GM08714 (cell line): Measurements from ENCODE around the gene TCF4.

Experiments
- H3K4me3 ChIP-seq: fragments of 200-500 bp; sonication (Bioruptor generic); 2 replicates; pipeline ENCODE4 v1.5.1; 2014; ENCODE audit warnings: mild to moderate bottlenecking, low read length, inconsistent platforms
- ZNF274 ChIP-seq: IDR thresholded peaks from 2 replicates; pipeline ENCODE4 v1.6.1; 2012; ENCODE audit warnings: mild to moderate bottlenecking, low read depth, low read length

The TCF4 gene

DNA sequence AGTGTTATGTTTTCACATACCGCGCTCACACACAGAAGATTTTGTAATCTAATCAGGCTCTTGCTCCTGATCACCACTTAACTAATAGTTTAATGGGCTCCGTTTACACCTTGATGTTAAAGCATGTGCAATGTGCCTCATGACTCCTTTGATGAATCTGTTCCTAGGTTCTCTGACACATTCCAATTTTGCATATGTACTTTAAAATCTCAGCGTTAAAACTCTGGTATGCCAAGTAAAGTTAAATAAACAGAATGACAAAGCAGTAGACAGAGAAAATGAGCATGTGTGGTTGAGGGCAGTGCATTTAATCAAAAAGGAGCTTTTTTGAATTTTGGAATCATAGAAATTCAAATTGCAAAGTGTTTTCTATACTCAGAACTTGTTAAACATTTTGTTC is 96.4 kb downstream of the TCF4 start:
- no peak for TF ChIP-seq ZNF274
- no peak overlapping the region for H3K4me3 ChIP-seq

DNA sequence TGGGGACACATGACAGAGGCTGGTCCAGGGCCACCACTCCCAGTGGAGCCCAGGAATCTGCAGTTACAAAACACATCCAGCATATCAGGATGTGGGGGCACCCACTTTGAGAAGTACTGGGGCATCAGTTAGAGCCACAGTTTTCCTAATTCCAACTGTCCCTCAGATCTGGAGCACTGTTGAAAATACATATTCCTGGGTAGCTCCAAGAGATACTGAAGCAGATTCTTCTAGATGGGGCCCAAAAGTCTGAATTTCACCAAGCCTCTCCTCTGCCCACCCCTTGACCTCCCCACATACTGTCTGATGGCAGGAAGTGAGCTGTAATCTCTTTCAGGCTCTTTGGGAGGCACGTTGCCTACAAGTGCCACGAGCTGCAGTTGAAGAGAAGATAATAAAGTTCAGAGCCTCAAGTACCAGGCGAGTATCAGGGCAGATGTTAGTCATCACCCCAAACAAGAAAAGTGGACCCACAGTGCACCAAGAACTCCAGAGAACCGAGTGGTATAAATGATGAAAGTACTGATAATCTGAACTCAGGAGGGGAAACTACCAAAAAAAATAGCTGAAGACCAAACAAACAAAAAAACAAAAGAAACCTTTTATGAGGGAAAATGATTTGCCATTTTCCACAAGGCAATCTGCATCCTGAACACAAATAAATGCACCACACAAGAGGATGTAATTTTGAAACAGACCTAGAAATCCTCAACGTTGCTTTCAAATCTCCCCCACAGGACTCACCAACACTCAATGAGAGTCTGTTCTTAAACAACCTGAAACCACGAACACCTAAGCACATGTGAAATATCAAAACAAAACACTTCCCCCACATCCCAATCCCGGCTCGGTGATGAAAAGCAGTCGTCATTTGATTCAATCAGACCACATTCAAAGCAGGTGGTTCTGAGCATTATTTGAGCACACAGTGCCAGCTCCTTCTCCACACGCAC is 98.7 kb downstream of the TCF4 start:
- peak overlapping the region; percentile 2; the same call in 1 of the 2 replicates for H3K4me3 ChIP-seq
- no peak for TF ChIP-seq ZNF274

DNA sequence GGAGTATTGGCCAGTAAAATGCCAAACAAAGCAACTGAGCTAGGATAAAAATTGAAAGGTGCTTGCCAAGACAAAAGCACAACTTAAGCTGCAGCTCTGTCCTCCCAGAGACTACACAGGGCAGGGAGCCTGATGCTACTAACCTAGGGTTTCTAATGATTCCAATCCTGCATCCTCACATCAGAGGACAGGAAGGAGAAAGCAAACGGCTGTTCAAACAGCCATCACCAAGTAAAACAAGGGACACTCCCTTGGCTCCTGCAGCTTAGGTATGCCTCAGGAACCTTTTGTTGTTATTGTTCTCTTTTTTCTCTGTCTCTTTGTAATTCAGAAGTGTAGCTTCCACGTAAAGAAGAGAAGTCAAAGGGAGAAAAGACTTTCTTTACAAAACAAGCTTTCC is 99.5 kb downstream of the TCF4 start:
- H3K4me3 ChIP-seq, result no peak overlapping the region
- no peak for TF ChIP-seq ZNF274

DNA sequence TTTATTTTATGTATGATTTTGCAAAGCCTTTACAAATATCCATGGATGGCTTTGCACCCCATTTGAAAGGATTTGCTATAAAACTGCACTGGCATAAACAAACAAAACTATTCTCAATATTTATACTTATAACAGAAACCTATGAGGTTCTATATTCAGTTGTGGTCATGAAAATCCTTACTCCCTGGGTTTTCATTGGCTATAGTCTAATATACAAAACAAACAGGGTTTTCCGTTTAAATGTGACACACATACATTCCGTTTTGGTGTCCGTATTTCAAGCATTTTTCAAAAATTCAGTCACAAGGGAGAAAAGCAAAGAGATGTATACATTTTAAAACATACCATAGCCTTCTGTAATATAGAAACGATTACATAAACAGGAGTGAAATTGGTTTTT is 100.0 kb downstream of the TCF4 start:
- H3K4me3 ChIP-seq, result no peak overlapping the region
- no peak for TF ChIP-seq ZNF274

DNA sequence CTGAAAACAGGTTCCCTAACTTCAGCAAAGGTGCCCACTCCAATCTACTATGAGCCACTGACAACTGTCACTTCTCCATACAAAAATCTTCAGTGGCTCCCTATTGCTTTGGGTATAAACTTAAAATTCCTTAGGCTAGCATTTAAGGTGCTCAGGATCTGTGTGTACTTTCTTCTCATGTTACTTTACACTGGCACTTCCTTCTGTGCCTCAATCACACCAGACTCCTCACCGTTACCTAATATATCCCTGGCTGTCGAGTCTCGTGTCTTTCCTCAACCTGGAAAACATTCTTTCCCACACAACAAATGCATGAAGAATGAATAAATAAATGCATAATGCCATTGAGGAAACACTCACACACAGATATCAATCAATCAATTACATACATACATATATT is 101.1 kb downstream of the TCF4 start:
- no peak overlapping the region for H3K4me3 ChIP-seq
- TF ChIP-seq ZNF274, result no peak

DNA sequence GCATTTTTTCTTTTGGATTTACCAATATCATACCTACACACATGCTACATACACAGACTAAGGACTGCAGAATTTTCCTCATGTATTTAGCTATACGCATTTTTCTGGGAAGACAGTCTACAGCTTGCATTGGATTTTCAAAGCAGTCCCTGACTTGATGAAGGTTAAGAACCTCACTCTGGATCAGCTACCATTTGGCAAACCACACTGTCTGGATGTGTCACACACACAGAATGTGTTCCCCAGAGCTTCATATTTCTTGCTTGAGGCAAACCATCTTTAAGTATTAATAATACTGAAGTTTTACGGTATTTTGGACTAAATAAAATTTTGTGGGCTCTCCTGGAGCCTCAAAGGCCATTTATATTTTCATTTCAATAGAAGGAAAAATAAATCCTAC is 102.3 kb downstream of the TCF4 start:
- H3K4me3 ChIP-seq, result no peak overlapping the region
- TF ChIP-seq ZNF274, result no peak

DNA sequence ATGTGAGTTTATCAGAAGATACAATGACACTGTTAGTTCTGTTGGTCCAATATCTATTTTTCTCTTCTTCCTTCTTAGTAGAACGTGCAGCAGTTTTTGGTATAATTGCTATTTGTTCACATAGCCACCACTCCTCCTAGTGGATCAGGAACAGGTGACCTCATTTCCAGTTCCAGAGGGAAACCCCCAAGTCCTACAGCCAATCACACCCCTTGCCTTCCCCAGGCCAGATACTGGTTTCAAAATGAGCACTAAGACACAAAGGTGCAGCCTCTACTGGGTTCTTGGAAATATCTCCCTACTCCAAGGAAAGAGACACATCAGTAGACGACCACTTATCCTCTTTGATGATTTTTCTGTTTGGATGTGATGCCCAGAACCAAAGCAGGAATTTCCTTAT is 103.2 kb downstream of the TCF4 start:
- no peak for TF ChIP-seq ZNF274
- H3K4me3 ChIP-seq, result no peak overlapping the region

DNA sequence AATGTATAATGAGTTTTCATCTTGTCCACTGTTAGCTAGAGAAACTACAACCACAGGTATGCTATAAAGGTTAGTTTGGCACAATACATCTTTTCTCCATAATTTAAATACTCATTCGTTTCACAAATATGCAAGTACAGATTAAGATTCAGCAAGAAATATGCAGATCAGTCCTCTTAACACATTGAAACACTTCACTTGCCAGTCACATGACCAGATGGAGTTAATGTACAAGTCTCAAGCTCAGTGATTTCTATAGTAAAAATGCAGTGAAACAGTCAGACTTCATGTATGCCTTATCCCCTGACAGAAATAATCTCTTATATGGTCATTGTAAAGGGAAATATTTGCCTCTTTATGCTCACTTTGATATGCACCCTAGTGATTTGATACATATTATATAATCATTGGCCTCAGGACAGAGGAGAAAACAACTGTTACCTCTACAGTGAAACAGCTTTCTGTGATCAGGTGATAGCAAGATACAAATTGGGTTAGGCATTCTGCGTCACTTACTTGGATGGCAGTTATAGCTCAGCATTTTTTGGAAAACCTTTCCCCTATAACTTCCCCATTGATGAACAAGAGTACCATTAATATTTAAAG is 104.6 kb downstream of the TCF4 start:
- no peak for TF ChIP-seq ZNF274
- H3K4me3 ChIP-seq, result no peak overlapping the region

DNA sequence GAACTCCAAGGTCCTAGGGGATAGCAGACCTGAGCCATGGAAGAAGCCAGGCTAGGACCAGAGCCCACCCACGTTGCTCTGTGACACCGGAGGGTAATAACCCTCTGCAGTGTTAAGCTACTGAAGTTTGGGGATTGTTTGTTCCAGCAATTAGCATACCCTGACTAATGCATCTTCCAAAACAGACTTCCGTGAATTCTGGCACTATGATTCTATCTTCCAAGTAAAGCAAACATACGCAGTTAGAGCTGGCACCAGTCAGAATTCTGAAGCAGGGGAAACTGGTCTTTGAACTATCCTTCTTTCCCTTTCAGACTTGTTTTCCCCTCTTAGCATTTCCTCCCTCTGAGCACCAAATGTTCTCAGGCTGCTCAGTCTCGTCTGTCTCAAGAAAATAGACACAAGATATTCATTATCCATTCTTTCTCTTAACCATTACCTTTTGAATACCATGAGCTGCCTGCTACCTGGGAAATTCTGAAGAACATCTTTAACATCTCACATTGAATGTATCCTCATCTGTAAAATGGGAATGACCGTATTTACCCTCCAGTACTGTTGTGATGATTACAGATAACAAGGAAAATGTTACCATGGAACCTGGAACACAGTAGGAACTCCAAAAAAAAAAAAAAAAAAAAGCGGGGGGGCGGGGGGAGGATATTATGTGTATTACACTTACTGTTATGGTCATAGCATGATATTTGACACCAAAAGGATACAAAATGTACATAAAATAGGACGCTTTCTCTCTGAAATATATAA is 108.2 kb downstream of the TCF4 start:
- H3K4me3 ChIP-seq, result no peak overlapping the region
- TF ChIP-seq ZNF274, result no peak

DNA sequence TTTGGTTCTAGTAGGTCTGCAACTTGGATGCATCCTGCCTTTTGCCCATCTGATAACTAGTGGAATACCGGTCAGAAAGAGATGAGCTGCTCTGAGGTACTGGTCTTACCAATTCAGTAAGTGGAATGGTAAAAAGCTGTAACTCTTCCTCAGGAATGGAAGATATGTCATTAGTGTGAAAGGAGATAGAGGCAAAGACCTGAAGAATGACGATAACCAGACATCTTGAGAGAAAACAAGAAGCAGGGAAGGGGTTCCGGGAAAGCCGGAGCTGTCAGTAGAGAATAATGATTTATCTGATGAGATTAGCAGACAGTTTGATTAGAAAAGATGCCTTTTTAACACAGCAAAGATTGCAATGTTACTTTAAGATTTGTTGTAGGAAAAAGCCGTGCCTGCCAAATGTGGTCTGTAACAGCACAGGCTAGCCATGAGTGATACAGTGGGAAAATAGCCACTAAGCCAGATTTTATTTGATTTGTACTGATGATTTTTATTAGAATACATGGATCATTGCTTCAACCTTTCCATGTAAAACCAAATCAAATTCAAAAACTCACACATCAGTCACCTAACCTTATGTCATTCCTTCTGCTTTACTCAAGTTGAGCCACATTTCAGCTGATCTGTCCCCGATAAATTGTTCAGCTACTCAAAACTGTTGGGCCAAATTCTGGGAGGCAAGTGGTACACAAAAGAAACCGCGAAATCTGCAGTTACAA is 110.0 kb downstream of the TCF4 start:
- peak overlapping the region; percentile 90; the same call in 1 of the 2 replicates for H3K4me3 ChIP-seq
- TF ChIP-seq ZNF274, result no peak

DNA sequence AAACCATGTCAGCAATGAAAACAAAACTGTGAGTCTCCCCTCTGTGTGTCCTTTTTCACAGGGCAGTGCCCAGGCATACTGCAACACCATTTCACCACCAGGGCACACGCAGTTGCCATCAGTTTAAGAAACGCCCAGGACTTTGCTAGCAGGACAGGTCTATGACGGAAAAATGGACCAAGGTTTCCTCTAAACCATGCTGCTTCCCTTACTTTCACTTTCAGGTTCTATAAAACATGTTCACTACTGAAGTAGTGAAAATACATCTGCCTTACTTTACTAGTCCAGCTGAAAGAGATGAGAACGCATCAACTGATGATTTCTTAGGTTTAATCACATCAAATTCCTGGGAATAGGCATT is 110.5 kb downstream of the TCF4 start:
- TF ChIP-seq ZNF274, result no peak
- H3K4me3 ChIP-seq, result peak overlapping the region; percentile 90; the same call in 1 of the 2 replicates

DNA sequence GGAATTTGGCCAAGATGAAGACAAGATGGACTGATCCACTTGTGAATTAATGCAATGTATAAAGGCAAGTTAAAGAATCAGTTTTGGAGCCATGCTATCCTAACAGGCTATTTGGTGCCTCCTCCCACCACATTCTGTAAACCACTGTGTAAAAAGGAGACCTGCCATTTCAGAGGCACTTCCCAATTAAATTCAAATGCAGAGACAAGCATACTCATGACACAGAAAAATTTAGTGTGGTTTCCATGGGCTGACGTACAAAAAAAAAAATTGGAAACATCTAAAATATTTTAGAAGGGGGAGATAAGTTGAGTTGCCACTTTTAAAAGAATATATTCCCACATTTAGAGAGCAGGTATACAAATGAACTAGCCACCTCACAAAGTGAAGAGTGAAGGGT is 112.1 kb downstream of the TCF4 start:
- no peak overlapping the region for H3K4me3 ChIP-seq
- no peak for TF ChIP-seq ZNF274

DNA sequence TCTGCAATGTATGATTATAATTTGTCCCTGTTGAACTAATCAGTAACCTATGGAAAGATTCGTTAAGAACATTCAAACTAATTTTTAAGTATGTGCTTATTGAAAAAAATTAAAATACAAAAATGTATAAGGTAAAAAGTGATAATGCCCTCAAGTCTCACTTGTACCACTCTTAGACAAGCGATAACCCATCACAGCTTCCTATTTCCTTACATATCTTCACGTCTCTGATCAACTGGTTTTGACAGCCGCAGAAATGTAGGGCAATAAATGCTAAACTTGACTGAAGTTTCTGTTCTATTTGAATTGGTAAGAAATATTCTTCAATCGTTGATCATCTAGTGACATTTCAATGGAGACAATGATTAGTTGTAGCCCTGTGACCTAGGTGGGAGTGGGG is 112.5 kb downstream of the TCF4 start:
- H3K4me3 ChIP-seq, result no peak overlapping the region
- no peak for TF ChIP-seq ZNF274

DNA sequence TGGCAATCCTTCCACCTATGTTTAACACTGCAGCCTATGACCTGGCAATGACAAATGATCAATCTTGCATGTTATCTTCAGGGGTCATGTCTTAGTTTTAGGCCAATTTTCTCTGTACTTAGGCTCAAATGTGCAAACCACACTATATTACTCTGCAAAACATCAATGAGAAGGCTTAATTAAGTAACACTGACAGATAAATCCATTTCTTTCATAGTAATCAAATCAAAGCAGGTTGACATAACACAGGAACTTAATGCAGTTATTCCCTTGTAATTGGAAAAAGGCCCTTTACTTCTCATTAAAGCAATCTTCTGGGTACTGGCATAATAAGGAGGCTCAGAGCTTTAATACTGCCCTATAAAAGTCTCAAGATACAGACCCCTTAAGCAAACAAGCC is 114.4 kb downstream of the TCF4 start:
- H3K4me3 ChIP-seq, result no peak overlapping the region
- no peak for TF ChIP-seq ZNF274
